BLaER1 (cell line): ENCODE results near the gene CRACDL.

Experiments used
- H3K27ac ChIP-seq: shearing (Covaris generic); formaldehyde crosslinking; 2 replicates; pipeline ENCODE4 v1.8.1; 2022
- H3K27me3 ChIP-seq: shearing (Covaris generic); formaldehyde crosslinking; 2 replicates; pipeline ENCODE4 v1.8.1; 2022
- H3K36me3 ChIP-seq: shearing (Covaris generic); formaldehyde crosslinking; 2 replicates; pipeline ENCODE4 v1.8.1; 2022
- H3K4me1 ChIP-seq: shearing (Covaris generic); formaldehyde crosslinking; 2 replicates; pipeline ENCODE4 v1.8.1; 2022
- H3K4me2 ChIP-seq: shearing (Covaris generic); formaldehyde crosslinking; 2 replicates; pipeline ENCODE4 v1.8.1; 2022
- H3K4me3 ChIP-seq: shearing (Covaris generic); formaldehyde crosslinking; 2 replicates; pipeline ENCODE4 v1.8.1; 2022
- H3K9ac ChIP-seq: shearing (Covaris generic); formaldehyde crosslinking; 2 replicates; pipeline ENCODE4 v1.8.1; 2022
- H3K9me3 ChIP-seq: shearing (Covaris generic); formaldehyde crosslinking; 2 replicates; pipeline ENCODE4 v1.8.1; 2022
- H4K20me1 ChIP-seq: shearing (Covaris generic); formaldehyde crosslinking; 2 replicates; pipeline ENCODE4 v1.8.1; 2022
- Cebpa-rat ChIP-seq: shearing (Covaris generic); IDR thresholded peaks from 2 replicates; pipeline ENCODE4 v1.8.1; 2022

CRACDL gene

DNA sequence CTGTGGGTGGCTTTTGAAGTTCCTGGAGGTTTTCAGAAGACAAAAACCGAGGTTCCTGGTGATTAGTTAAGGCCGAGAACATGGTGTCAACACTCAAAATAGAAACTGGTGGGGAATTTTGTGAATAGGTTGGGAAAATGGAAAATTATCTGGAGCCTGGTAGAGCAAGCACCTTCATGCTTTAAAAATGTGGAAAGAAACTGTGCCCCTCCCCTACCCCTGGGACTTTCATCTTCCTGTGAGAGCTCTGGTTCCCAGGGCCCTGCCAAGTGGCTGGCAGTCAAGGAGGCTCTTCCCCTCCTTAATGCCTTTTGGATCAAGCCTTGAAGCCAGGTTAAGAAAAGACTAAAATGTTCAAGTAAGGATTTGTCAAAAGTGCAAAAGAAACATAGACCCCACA lies 1.9 kb upstream of the CRACDL start:
- Histone ChIP-seq H3K36me3 (no peaks in the 10 kb centered on the region), H3K9me3 (peaks cover 19% of the 10 kb centered on the region), H3K4me2 (no peak overlapping the region), H3K4me3 (no peak overlapping the region), H3K27me3 (no peaks in the 10 kb centered on the region), H3K9ac (no peak overlapping the region), H3K27ac (no peak overlapping the region), H3K4me1 (no peaks in the 10 kb centered on the region), H4K20me1 (no peaks in the 10 kb centered on the region)
- TF ChIP-seq Cebpa-rat, result no peak

- Histone ChIP-seq H3K4me2 (no peak overlapping the region), H3K27me3 (no peaks in the 10 kb centered on the region), H3K4me1 (no peaks in the 10 kb centered on the region), H3K4me3 (no peak overlapping the region), H3K9ac (no peak overlapping the region), H3K9me3 (peaks cover 19% of the 10 kb centered on the region), H4K20me1 (no peaks in the 10 kb centered on the region), H3K36me3 (no peaks in the 10 kb centered on the region), H3K27ac (no peak overlapping the region)
- TF ChIP-seq Cebpa-rat, result no peak
These were observed 627 bp upstream of the CRACDL start for GRCh38 chr2:98936353-98937351.

DNA sequence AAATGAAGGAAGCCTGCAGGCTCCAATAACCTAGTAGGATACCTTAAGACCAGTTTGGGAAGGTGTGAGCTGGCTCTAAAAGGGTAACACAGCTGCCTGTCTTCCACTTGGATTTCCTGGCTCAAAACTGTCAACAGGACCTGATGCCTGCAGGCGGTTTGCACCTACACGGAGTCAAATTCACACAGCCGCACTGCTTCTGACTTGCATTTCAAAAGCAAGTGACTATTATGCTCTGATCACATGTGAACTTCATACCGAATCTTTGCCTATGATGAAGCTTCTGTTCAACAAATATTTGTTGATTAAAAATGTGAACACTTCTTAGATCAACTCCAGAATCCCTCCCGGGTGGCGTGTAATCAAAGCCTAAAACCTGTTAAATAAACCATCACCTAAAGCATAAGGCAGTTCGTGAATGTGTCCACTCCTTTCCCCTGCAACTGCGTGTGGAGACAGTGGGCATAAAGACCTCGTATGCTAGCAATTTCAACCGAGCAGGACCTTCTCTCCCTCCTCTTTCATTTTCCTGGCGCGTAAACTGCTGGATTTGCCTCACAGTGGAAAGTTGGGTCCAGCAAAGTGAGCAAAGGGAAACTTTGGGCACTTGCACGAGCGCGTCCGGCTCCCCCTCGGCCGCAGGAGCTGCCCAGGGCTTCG lies 784 bp downstream of the CRACDL start:
- no peaks in the 10 kb centered on the region for H3K27me3 ChIP-seq
- no peaks in the 10 kb centered on the region for H3K4me1 ChIP-seq
- no peak overlapping the region for H3K4me3 ChIP-seq
- H3K9ac ChIP-seq, result no peak overlapping the region
- no peak for TF ChIP-seq Cebpa-rat
- H3K27ac ChIP-seq, result no peak overlapping the region
- peaks cover 19% of the 10 kb centered on the region for H3K9me3 ChIP-seq
- no peaks in the 10 kb centered on the region for H4K20me1 ChIP-seq
- H3K36me3 ChIP-seq, result no peaks in the 10 kb centered on the region
- no peak overlapping the region for H3K4me2 ChIP-seq

- H3K27me3 ChIP-seq, result no peaks in the 10 kb centered on the region
These were observed 3.2 kb downstream of the CRACDL start for GRCh38 chr2:98932778-98933343.

DNA sequence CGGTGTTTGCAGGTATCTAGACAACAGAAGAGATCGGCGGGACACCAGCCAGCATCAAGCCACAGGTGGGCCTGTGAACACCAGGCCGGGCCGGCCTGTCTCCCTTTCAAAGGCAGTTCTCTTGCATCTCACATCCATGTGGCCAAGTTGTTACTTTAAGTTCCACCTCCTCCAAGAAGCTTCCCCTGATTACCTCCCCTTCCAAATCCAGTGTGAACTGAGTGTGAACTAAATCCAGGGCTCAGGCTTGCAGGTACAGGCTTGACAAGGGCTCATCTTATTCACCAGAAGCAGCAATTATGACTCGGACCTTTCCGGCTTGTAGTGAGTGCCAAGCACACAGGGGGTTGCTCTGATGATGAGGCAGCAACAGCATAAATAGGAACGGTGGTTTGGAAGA lies 3.9 kb downstream of the CRACDL start:
- no peak for TF ChIP-seq Cebpa-rat
- Histone ChIP-seq H3K4me2 (no peak overlapping the region), H4K20me1 (no peaks in the 10 kb centered on the region), H3K27me3 (no peaks in the 10 kb centered on the region), H3K4me3 (no peak overlapping the region), H3K9me3 (peaks cover 18% of the 10 kb centered on the region), H3K4me1 (no peaks in the 10 kb centered on the region), H3K27ac (no peak overlapping the region), H3K9ac (no peak overlapping the region), H3K36me3 (no peaks in the 10 kb centered on the region)

More at GRCh38 chr2:98932778-98933343, 3.2 kb downstream of the CRACDL start:
- Histone ChIP-seq H3K4me3 (no peak overlapping the region), H3K4me1 (no peaks in the 10 kb centered on the region), H3K4me2 (no peak overlapping the region), H3K9ac (no peak overlapping the region), H4K20me1 (no peaks in the 10 kb centered on the region), H3K9me3 (peaks cover 19% of the 10 kb centered on the region), H3K36me3 (no peaks in the 10 kb centered on the region), H3K27ac (no peak overlapping the region)
- TF ChIP-seq Cebpa-rat, result no peak

GRCh38 chr2:98931596-98931995 lies 4.4 kb downstream of the CRACDL start:
- Histone ChIP-seq H3K4me2 (no peak overlapping the region), H3K36me3 (no peaks in the 10 kb centered on the region), H4K20me1 (no peaks in the 10 kb centered on the region), H3K4me3 (no peak overlapping the region), H3K9me3 (peaks cover 13% of the 10 kb centered on the region), H3K4me1 (no peaks in the 10 kb centered on the region), H3K27ac (no peak overlapping the region), H3K9ac (no peak overlapping the region), H3K27me3 (no peaks in the 10 kb centered on the region)
- TF ChIP-seq Cebpa-rat, result no peak

- H3K36me3 ChIP-seq, result no peaks in the 10 kb centered on the region
- no peaks in the 10 kb centered on the region for H3K4me1 ChIP-seq
- no peak overlapping the region for H3K9ac ChIP-seq
- TF ChIP-seq Cebpa-rat, result no peak
- no peaks in the 10 kb centered on the region for H3K27me3 ChIP-seq
- H3K9me3 ChIP-seq, result no peaks in the 10 kb centered on the region
- H4K20me1 ChIP-seq, result no peaks in the 10 kb centered on the region
- no peak overlapping the region for H3K4me3 ChIP-seq
- H3K4me2 ChIP-seq, result no peak overlapping the region
- no peak overlapping the region for H3K27ac ChIP-seq
These were observed 6.1 kb downstream of the CRACDL start for GRCh38 chr2:98929920-98930319.

GRCh38 chr2:98928242-98928641 lies 7.8 kb downstream of the CRACDL start:
- Histone ChIP-seq H3K36me3 (no peaks in the 10 kb centered on the region), H4K20me1 (no peaks in the 10 kb centered on the region), H3K4me3 (no peak overlapping the region), H3K4me1 (no peaks in the 10 kb centered on the region), H3K9ac (no peak overlapping the region), H3K27me3 (no peaks in the 10 kb centered on the region), H3K4me2 (no peak overlapping the region), H3K9me3 (no peaks in the 10 kb centered on the region), H3K27ac (no peak overlapping the region)
- TF ChIP-seq Cebpa-rat, result no peak

- Histone ChIP-seq H3K4me2 (no peak overlapping the region), H3K4me1 (no peaks in the 10 kb centered on the region), H3K4me3 (no peak overlapping the region), H3K9me3 (no peaks in the 10 kb centered on the region), H4K20me1 (no peaks in the 10 kb centered on the region), H3K27me3 (no peaks in the 10 kb centered on the region), H3K9ac (no peak overlapping the region), H3K36me3 (no peaks in the 10 kb centered on the region), H3K27ac (no peak overlapping the region)
- TF ChIP-seq Cebpa-rat, result no peak
These were observed 9.0 kb downstream of the CRACDL start for GRCh38 chr2:98927027-98927426.

- Histone ChIP-seq H4K20me1 (no peaks in the 10 kb centered on the region), H3K9ac (no peak overlapping the region), H3K27me3 (no peaks in the 10 kb centered on the region), H3K4me2 (no peak overlapping the region), H3K27ac (no peak overlapping the region), H3K9me3 (no peaks in the 10 kb centered on the region), H3K36me3 (no peaks in the 10 kb centered on the region), H3K4me3 (no peak overlapping the region), H3K4me1 (no peaks in the 10 kb centered on the region)
- TF ChIP-seq Cebpa-rat, result no peak
These were observed 9.4 kb downstream of the CRACDL start for GRCh38 chr2:98926601-98927000.
